22Rv1 (cell line): Measurements from ENCODE around the gene CDK14.

ENCODE experiments used
- CTCF ChIP-seq: fragments of 450-650 bp; IDR thresholded peaks from 2 replicates; pipeline ENCODE4 v1.5.1; 2017; ENCODE audit warnings: mild to moderate bottlenecking
- ZFX ChIP-seq: fragments of 450-650 bp; IDR thresholded peaks from 2 replicates; pipeline ENCODE4 v1.6.1; 2017; ENCODE audit warnings: antibody characterized with exemption, borderline replicate concordance

- TF ChIP-seq CTCF (no peak), ZFX (no peak)
Observed at GRCh38 chr7:90920336-90920735, 324.2 kb downstream of the CDK14 start.
